ENCODE measurements around the gene HARS1. TPM values are rescaled to one million over a fixed set of nuclear protein-coding genes. Genes with fewer than 3 reads are reported as not detected.
"Not testable (repeated sequence)": the region's sequence is repeated elsewhere in the genome, so short reads cannot be mapped to it uniquely, and the experiment has no call there.

Gene HARS1
- total and polyA plus RNA-seq, 7 donors, result 29.5 to 58.0 (median 45.2) TPM

DNA sequence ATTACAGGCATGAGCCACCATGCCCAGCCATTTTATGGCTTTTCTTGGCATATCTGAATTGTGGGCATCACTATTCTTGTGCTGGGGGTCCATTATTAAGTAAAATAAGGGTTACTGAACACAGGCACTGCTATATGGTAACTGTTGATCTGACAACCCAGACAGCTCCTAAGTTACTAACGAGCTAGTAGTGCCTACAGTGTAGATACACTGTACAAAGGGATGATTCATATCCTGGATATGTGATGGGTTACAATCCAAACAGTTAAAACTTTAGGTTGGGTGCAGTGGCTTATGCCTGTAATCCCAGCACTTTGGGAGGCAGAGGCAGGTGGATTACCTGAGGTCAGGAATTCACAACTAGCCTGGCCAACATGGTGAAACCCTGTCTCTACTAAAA, 62.5 kb downstream of the HARS1 start:
- intact Hi-C loops (cut with DNase I), result no loop called here
- TF ChIP-seq, protein P1, sequence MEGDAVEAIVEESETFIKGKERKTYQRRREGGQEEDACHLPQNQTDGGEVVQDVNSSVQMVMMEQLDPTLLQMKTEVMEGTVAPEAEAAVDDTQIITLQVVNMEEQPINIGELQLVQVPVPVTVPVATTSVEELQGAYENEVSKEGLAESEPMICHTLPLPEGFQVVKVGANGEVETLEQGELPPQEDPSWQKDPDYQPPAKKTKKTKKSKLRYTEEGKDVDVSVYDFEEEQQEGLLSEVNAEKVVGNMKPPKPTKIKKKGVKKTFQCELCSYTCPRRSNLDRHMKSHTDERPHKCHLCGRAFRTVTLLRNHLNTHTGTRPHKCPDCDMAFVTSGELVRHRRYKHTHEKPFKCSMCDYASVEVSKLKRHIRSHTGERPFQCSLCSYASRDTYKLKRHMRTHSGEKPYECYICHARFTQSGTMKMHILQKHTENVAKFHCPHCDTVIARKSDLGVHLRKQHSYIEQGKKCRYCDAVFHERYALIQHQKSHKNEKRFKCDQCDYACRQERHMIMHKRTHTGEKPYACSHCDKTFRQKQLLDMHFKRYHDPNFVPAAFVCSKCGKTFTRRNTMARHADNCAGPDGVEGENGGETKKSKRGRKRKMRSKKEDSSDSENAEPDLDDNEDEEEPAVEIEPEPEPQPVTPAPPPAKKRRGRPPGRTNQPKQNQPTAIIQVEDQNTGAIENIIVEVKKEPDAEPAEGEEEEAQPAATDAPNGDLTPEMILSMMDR (IDR thresholded peaks at IDR 0.05), result no peak
- DNase-seq (no peak), ATAC-seq (no peak)
- Histone ChIP-seq H3K36me3 (ENCODE audit: insufficient read depth in 1 of 2, low read depth in 1 of 2) (no peaks in the 10 kb centered on the region), H3K27me3 (ENCODE audit: insufficient read depth in 3 of 3, low read length in 2 of 3) (no peaks in the 10 kb centered on the region), H3K27ac (no peak overlapping the region), H3K4me3 (no peak overlapping the region), H3K4me1 (peaks cover 5% of the 10 kb centered on the region), H3K9me3 (no peaks in the 10 kb centered on the region)
- 71 to 79% (median 79%) methylated on average over 1 of the region's 1 CpG for WGBS, 3 donors

DNA sequence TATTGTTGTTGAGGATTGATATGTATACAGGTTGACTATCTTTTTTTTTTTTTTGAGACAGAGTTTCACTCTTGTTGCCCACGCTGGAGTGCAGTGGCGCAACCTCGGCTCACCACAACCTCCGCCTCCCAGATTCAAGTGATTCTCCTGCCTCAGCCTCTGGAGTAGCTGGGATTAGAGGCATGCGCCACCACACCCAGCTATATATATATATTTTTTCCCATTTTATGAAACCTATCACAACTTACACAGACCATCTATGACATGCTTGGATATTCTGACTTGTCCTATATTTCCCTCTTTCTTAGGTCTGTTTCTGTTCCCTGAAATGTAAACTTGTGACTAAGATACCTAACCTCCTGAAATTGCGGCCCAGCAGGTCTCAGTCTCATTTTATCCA, 63.2 kb downstream of the HARS1 start:
- TF ChIP-seq, protein P1 (IDR thresholded peaks at IDR 0.05), result no peak
- no peaks in the 10 kb centered on the region for H3K27me3 ChIP-seq (ENCODE audit: insufficient read depth in 3 of 3, low read length in 2 of 3)
- no peak overlapping the region for H3K27ac ChIP-seq
- ATAC-seq (no peak), DNase-seq (no peak)
- H3K4me3 ChIP-seq, result no peak overlapping the region
- 90 to 91% (median 90%) methylated on average over 6 of the region's 6 CpGs for WGBS, 3 donors
- intact Hi-C loops (cut with DNase I), result no loop called here
- H3K9me3 ChIP-seq, result no peaks in the 10 kb centered on the region
- peaks cover under 1% of the 10 kb centered on the region for H3K4me1 ChIP-seq
- H3K36me3 ChIP-seq (ENCODE audit: insufficient read depth in 1 of 2, low read depth in 1 of 2), result no peaks in the 10 kb centered on the region

DNA sequence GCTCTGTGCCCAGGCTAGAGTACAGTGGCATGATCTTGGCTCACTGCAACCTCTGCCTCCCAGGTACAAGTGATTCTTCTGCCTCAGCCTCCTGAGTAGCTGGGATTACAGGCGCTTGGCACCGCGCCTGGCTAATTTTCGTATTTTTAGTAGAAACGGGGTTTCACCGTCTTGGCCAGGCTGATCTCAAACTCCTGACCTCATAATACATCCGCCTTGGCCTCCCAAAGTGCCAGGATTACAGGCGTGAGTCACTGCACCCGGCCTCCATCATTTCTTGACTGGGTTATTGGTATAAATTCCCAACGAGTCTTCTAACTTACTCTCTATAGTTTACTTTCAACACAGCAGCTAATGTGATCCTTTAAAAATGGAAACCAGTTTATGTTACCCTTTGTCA, 66.3 kb downstream of the HARS1 start:
- H3K4me1 ChIP-seq; H3K27me3 ChIP-seq (ENCODE audit: insufficient read depth in 3 of 3, low read length in 2 of 3); H3K27ac ChIP-seq; H3K4me3 ChIP-seq; ATAC-seq; H3K36me3 ChIP-seq (ENCODE audit: insufficient read depth in 1 of 2, low read depth in 1 of 2); intact Hi-C loops (cut with DNase I); DNase-seq; H3K9me3 ChIP-seq: not testable (repeated sequence)
- WGBS, 3 donors, result 84 to 89% (median 85%) methylated on average over 10 of the region's 10 CpGs

Other genes with a start within 250 kb of the HARS1 start
- 100 to 1,000 TPM in 1 of 4 donors, 10 to 100 TPM in 3; 31.7 to 116 (median 40.5) TPM for gene EIF4EBP3, start 143.7 kb downstream of the HARS1 start, total RNA-seq
- 10 to 100 TPM; 43.8 to 81.8 (median 64.2) TPM for gene EIF4EBP3, start 143.7 kb downstream of the HARS1 start, polyA plus RNA-seq
- gene SRA1, start 133.9 kb downstream of the HARS1 start, total RNA-seq, result 10 to 100 TPM; 33.4 to 58.5 (median 37.6) TPM
- gene SRA1, start 133.9 kb downstream of the HARS1 start, polyA plus RNA-seq, result 10 to 100 TPM; 36.9 to 78.0 (median 58.6) TPM
- gene APBB3, start 126.8 kb downstream of the HARS1 start, total RNA-seq, result 10 to 100 TPM in 3 of 4 donors, 1 to 10 TPM in 1; 9.5 to 25.4 (median 16.4) TPM
- gene APBB3, start 126.8 kb downstream of the HARS1 start, polyA plus RNA-seq, result 1 to 10 TPM; 4.3 to 7.6 (median 6.6) TPM
- 100 to 1,000 TPM in 3 of 4 donors, 10 to 100 TPM in 1; 95.7 to 129 (median 117) TPM for gene SLC35A4, start 126.5 kb downstream of the HARS1 start, total RNA-seq
- gene SLC35A4, start 126.5 kb downstream of the HARS1 start, polyA plus RNA-seq, result 100 to 1,000 TPM in 1 of 3 donors, 10 to 100 TPM in 2; 49.9 to 149 (median 99.6) TPM
- gene CD14, start 58.2 kb downstream of the HARS1 start, total RNA-seq, result 10 to 100 TPM; 13.9 to 43.9 (median 18.0) TPM
- gene CD14, start 58.2 kb downstream of the HARS1 start, polyA plus RNA-seq, result 1 to 10 TPM; 4.9 to 9.0 (median 7.3) TPM
- gene TMCO6, start 51.9 kb downstream of the HARS1 start, total RNA-seq, result 1 to 10 TPM; 3.6 to 4.9 (median 4.1) TPM
- gene TMCO6, start 51.9 kb downstream of the HARS1 start, polyA plus RNA-seq, result 1 to 10 TPM; 5.2 to 8.1 (median 6.4) TPM
- gene NDUFA2, start 43.7 kb downstream of the HARS1 start, total RNA-seq, result 100 to 1,000 TPM in 2 of 4 donors, 10 to 100 TPM in 2; 82.6 to 136 (median 113) TPM
- gene NDUFA2, start 43.7 kb downstream of the HARS1 start, polyA plus RNA-seq, result 100 to 1,000 TPM; 216 to 276 (median 252) TPM
- 10 to 100 TPM; 74.8 to 99.2 (median 83.4) TPM for gene IK, start 43.5 kb downstream of the HARS1 start, total RNA-seq
- gene IK, start 43.5 kb downstream of the HARS1 start, polyA plus RNA-seq, result 100 to 1,000 TPM in 1 of 3 donors, 10 to 100 TPM in 2; 96.5 to 169 (median 98.3) TPM
- 10 to 100 TPM in 3 of 4 donors, 1 to 10 TPM in 1; 9.9 to 20.9 (median 13.3) TPM for gene WDR55, start 26.5 kb downstream of the HARS1 start, total RNA-seq
- 10 to 100 TPM; 12.3 to 33.4 (median 26.9) TPM for gene WDR55, start 26.5 kb downstream of the HARS1 start, polyA plus RNA-seq
- gene DND1, start 17.8 kb downstream of the HARS1 start, total RNA-seq, result 1 to 10 TPM in 2 of 4 donors, under 1 TPM in 2; 0.30 to 1.3 (median 0.87) TPM
- gene DND1, start 17.8 kb downstream of the HARS1 start, polyA plus RNA-seq, result 1 to 10 TPM in 1 of 3 donors, under 1 TPM in 2; 0.37 to 1.5 (median 0.61) TPM
- gene HARS2, start 85 bp upstream of the HARS1 start, total RNA-seq, result 10 to 100 TPM; 19.8 to 35.1 (median 23.2) TPM
- gene HARS2, start 85 bp upstream of the HARS1 start, polyA plus RNA-seq, result 10 to 100 TPM; 23.8 to 40.9 (median 38.0) TPM
- 10 to 100 TPM; 44.7 to 54.5 (median 47.5) TPM for gene ZMAT2, start 9.1 kb upstream of the HARS1 start, total RNA-seq
- 100 to 1,000 TPM in 1 of 3 donors, 10 to 100 TPM in 2; 78.0 to 136 (median 81.4) TPM for gene ZMAT2, start 9.1 kb upstream of the HARS1 start, polyA plus RNA-seq
- under 1 TPM in 1 of 4 donors, not detected in 3; 0.10 TPM for gene PCDHA1, start 94.8 kb upstream of the HARS1 start, total RNA-seq
- gene PCDHA1, start 94.8 kb upstream of the HARS1 start, polyA plus RNA-seq, result not detected
- gene PCDHA2, start 103.5 kb upstream of the HARS1 start, total RNA-seq, result under 1 TPM in 1 of 4 donors, not detected in 3; 0.18 TPM
- gene PCDHA2, start 103.5 kb upstream of the HARS1 start, polyA plus RNA-seq, result not detected
- under 1 TPM in 1 of 4 donors, not detected in 3; 0.12 TPM for gene PCDHA3, start 109.7 kb upstream of the HARS1 start, total RNA-seq
- under 1 TPM in 1 of 3 donors, not detected in 2; 0.03 TPM for gene PCDHA3, start 109.7 kb upstream of the HARS1 start, polyA plus RNA-seq
- gene PCDHA4, start 115.7 kb upstream of the HARS1 start, total RNA-seq, result under 1 TPM in 2 of 4 donors, not detected in 2; 0.06 to 0.08 TPM
- under 1 TPM; 0.01 to 0.06 (median 0.01) TPM for gene PCDHA4, start 115.7 kb upstream of the HARS1 start, polyA plus RNA-seq
- not detected for gene PCDHA5, start 130.2 kb upstream of the HARS1 start, total RNA-seq
- gene PCDHA5, start 130.2 kb upstream of the HARS1 start, polyA plus RNA-seq, result under 1 TPM in 1 of 3 donors, not detected in 2; 0.01 TPM
- gene PCDHA6, start 136.6 kb upstream of the HARS1 start, total RNA-seq, result not detected
- gene PCDHA6, start 136.6 kb upstream of the HARS1 start, polyA plus RNA-seq, result not detected
- under 1 TPM in 1 of 4 donors, not detected in 3; 0.08 TPM for gene PCDHA7, start 142.9 kb upstream of the HARS1 start, total RNA-seq
- gene PCDHA7, start 142.9 kb upstream of the HARS1 start, polyA plus RNA-seq, result under 1 TPM in 2 of 3 donors, not detected in 1; 0.01 to 0.07 TPM
- under 1 TPM in 1 of 4 donors, not detected in 3; 0.12 TPM for gene PCDHA8, start 149.8 kb upstream of the HARS1 start, total RNA-seq
- under 1 TPM in 1 of 3 donors, not detected in 2; 0.01 TPM for gene PCDHA8, start 149.8 kb upstream of the HARS1 start, polyA plus RNA-seq
- under 1 TPM in 1 of 4 donors, not detected in 3; 0.04 TPM for gene PCDHA9, start 157.0 kb upstream of the HARS1 start, total RNA-seq
- under 1 TPM in 1 of 3 donors, not detected in 2; 0.01 TPM for gene PCDHA9, start 157.0 kb upstream of the HARS1 start, polyA plus RNA-seq
- gene PCDHA10, start 164.5 kb upstream of the HARS1 start, total RNA-seq, result under 1 TPM in 2 of 4 donors, not detected in 2; 0.11 to 0.12 TPM
- gene PCDHA10, start 164.5 kb upstream of the HARS1 start, polyA plus RNA-seq, result under 1 TPM in 1 of 3 donors, not detected in 2; 0.05 TPM
- gene PCDHA11, start 177.6 kb upstream of the HARS1 start, total RNA-seq, result under 1 TPM in 1 of 4 donors, not detected in 3; 0.06 TPM
- gene PCDHA11, start 177.6 kb upstream of the HARS1 start, polyA plus RNA-seq, result under 1 TPM in 2 of 3 donors, not detected in 1; 0.01 to 0.03 TPM
- not detected for gene PCDHA12, start 183.9 kb upstream of the HARS1 start, total RNA-seq
- under 1 TPM in 2 of 3 donors, not detected in 1; 0.01 to 0.06 TPM for gene PCDHA12, start 183.9 kb upstream of the HARS1 start, polyA plus RNA-seq
- gene PCDHA13, start 190.8 kb upstream of the HARS1 start, total RNA-seq, result not detected
- not detected for gene PCDHA13, start 190.8 kb upstream of the HARS1 start, polyA plus RNA-seq
- under 1 TPM; 0.07 to 0.36 (median 0.10) TPM for gene PCDHAC1, start 234.9 kb upstream of the HARS1 start, total RNA-seq
- gene PCDHAC1, start 234.9 kb upstream of the HARS1 start, polyA plus RNA-seq, result under 1 TPM in 1 of 3 donors, not detected in 2; 0.01 TPM